ENCODE data around the gene ANKS6.

DNA sequence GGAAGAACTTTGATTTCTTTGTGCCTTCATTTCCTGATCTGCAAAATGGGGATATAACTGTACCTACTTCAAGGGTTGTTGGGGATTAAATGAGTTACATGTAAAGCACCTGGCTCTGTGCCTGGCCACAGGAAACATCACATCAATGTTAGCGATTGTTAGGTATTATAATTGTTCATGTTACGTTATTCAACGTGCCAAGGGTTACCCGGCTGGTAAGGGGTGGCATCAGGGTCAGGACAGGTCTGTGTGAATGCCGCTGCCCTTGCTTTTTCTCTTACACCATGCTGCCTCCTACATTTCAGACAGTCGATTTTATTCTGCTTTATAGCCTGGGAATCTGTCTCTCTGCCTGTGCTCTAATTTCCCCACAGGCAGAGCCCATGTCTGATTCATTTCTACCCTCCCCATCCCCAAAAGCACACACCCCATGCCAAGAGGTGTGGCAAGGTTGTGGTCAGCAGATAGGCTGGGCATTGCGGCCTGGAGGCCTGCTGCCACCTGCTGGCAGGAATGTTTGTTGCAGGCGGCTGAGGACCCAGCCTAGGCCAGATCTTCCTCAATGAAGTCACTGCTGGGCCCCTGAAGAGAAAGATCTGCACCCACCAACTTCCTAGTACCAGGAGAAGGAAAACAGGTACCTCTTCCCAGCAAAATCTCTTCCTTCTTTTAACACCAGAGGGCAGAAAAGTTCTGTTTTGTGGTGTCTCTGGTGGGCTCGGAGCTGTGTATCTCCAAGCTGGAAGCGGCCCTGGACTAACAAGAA is 5.3 kb downstream of the ANKS6 start:
- TF ChIP-seq POLR2A (IDR thresholded peaks at IDR 0.05) = no peak
- TF ChIP-seq, protein P1, sequence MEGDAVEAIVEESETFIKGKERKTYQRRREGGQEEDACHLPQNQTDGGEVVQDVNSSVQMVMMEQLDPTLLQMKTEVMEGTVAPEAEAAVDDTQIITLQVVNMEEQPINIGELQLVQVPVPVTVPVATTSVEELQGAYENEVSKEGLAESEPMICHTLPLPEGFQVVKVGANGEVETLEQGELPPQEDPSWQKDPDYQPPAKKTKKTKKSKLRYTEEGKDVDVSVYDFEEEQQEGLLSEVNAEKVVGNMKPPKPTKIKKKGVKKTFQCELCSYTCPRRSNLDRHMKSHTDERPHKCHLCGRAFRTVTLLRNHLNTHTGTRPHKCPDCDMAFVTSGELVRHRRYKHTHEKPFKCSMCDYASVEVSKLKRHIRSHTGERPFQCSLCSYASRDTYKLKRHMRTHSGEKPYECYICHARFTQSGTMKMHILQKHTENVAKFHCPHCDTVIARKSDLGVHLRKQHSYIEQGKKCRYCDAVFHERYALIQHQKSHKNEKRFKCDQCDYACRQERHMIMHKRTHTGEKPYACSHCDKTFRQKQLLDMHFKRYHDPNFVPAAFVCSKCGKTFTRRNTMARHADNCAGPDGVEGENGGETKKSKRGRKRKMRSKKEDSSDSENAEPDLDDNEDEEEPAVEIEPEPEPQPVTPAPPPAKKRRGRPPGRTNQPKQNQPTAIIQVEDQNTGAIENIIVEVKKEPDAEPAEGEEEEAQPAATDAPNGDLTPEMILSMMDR (IDR thresholded peaks at IDR 0.05) = peak; percentile 96 to 99 (median 99)

Measured in breast epithelium (tissue), 3 donors.